Common myeloid progenitor, CD34-positive (primary cell): ENCODE results near the gene ZNF343.
"Not testable (repeated sequence)": the region's sequence is repeated elsewhere in the genome, so short reads cannot be mapped to it uniquely, and the experiment has no call there.

Source experiments
- CTCF ChIA-PET: fragments of 350-600 bp; sonication (Branson Sonifier 250); formaldehyde crosslinking; loops from one replicate; lab custom pipeline; 2021; ENCODE audit warnings: antibody characterized with exemption; lab: Charles Lee
- POLR2A ChIA-PET: fragments of 350-600 bp; sonication (Branson Sonifier 250); formaldehyde crosslinking; loops from one replicate; lab custom pipeline; 2021; ENCODE audit warnings: antibody characterized with exemption; lab: Charles Lee
- DNase-seq, 3 donors: peaks; one replicate each; pipeline versions ENCODE4 v3.0.0 to v3.0.0-alpha.2; 2013
- H3K27ac ChIP-seq, 2 experiments: 1 replicate in 1 of 2; 2 replicates in 1 of 2; pipeline ENCODE4 v1.7.0; 2013; ENCODE audit warnings: inconsistent platforms in 2 of 2, low read length in 2 of 2, mild to moderate bottlenecking in 2 of 2, low read depth in 1 of 2, moderate library complexity in 1 of 2; ENCODE audit not compliant: severe bottlenecking in 2 of 2, insufficient read depth in 1 of 2, poor library complexity in 1 of 2
- H3K27me3 ChIP-seq, 5 experiments: replicated peaks in 2 of 5; 1 replicate in 3 of 5; 2 replicates in 2 of 5; pipeline versions ENCODE4 v1.6.1 to v1.7.0; 2013; ENCODE audit warnings: low read length in 4 of 5, mild to moderate bottlenecking in 2 of 5, moderate library complexity in 2 of 5, inconsistent platforms in 1 of 5; ENCODE audit not compliant: insufficient read depth in 5 of 5, control insufficient read depth in 4 of 5
- H3K36me3 ChIP-seq, 4 experiments: 1 replicate in 2 of 4; 2 replicates in 2 of 4; pipeline versions ENCODE4 v1.6.1 to v1.7.0; 2013; ENCODE audit warnings: low read length in 3 of 4, control low read depth in 1 of 4, mild to moderate bottlenecking in 1 of 4; ENCODE audit not compliant: control insufficient read depth in 4 of 4, insufficient read depth in 4 of 4
- H3K4me1 ChIP-seq, 4 experiments: 1 replicate in 3 of 4; 2 replicates in 1 of 4; pipeline versions ENCODE4 v1.6.1 to v1.7.1; 2013; ENCODE audit warnings: low read length in 3 of 4, mild to moderate bottlenecking in 3 of 4, control low read depth in 1 of 4, inconsistent platforms in 1 of 4, moderate library complexity in 1 of 4; ENCODE audit not compliant: control insufficient read depth in 4 of 4, insufficient read depth in 4 of 4; ENCODE audit errors: control extremely low read depth in 1 of 4
- H3K4me3 ChIP-seq, 7 experiments: 1 replicate in 4 of 7; 2 replicates in 3 of 7; pipeline versions ENCODE4 v1.5.1 to v1.7.0; 2013; ENCODE audit warnings: mild to moderate bottlenecking in 7 of 7, low read length in 6 of 7, moderate library complexity in 6 of 7, inconsistent platforms in 2 of 7, low read depth in 2 of 7, control low read depth in 1 of 7; ENCODE audit not compliant: insufficient read depth in 4 of 7, control insufficient read depth in 1 of 7; ENCODE audit errors: extremely low read depth in 1 of 7
- H3K9me3 ChIP-seq, 5 experiments: 1 replicate in 4 of 5; 2 replicates in 1 of 5; pipeline versions ENCODE4 v1.6.1 to v1.7.1; 2013; ENCODE audit warnings: low read length in 4 of 5, mild to moderate bottlenecking in 2 of 5, inconsistent platforms in 1 of 5, low read depth in 1 of 5, moderate library complexity in 1 of 5; ENCODE audit not compliant: control insufficient read depth in 4 of 5, insufficient read depth in 2 of 5; ENCODE audit errors: control extremely low read depth in 1 of 5
- WGBS: methylation state at CpG from one replicate; pipeline ENCODE4 v1.1.5; 2013; ENCODE audit not compliant: insufficient coverage; 5-methylcytosine and 5-hydroxymethylcytosine counted together

Gene ZNF343

DNA sequence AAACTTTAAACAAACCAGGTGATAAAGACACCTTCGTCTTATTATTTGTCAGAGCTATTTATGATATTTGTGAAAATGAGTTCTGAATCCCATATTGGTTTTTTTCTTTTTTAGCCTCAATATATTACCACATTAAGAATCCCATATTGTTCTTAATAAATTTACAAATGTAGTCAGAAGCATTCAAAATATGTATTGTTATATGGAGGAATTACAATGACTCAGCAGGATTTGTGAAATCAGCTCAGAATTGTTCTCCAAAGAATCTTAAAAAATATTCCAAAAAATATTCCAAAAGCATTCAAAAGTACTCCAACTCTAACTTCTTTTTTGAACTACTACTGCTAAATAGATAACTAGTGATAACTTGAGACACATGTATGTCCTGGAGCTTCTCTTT is 6.5 kb upstream of the ZNF343 start:
- peaks cover 0 to 4% (median 0%) of the 10 kb centered on the region in 5 experiments for H3K27me3 ChIP-seq
- no peaks in the 10 kb centered on the region for H3K9me3 ChIP-seq
- no CpG with 5 or more reads among the region's 1 CpG for WGBS
- no peaks in the 10 kb centered on the region for H3K4me1 ChIP-seq
- no peak for DNase-seq
- H3K27ac ChIP-seq, result no peak overlapping the region
- ChIA-PET CTCF (interaction anchor here (3.8 kb wide), 1 partner anchor 8 kb away, joined by 37 read pairs; no protein-coding TSS in a partner anchor), POLR2A (no interaction called here)
- H3K36me3 ChIP-seq, result no peaks in the 10 kb centered on the region
- no peak overlapping the region for H3K4me3 ChIP-seq

DNA sequence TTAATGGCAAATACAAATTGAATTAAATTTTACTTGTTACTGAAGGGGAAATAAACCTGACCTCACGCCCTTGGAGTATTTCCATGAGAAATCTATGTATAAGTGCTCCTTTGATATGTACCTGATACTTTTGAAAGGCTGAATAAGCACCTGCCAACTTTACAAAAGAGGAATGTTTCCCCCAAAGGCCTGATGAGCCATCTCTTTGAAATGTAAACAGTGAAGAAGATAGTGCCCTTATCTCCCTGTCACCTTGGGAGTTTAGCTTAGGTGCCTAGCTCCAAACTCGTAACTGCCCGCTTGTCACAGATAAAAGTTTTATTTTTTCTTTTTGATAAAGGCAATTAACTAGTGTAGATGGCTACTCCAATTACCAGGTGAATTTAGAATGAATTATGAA is 1.1 kb upstream of the ZNF343 start:
- no peaks in the 10 kb centered on the region for H3K27me3 ChIP-seq
- no peaks in the 10 kb centered on the region for H3K9me3 ChIP-seq
- WGBS, result no CpG with 5 or more reads among the region's 3 CpGs
- peak overlapping the region in 1 of 7 experiments; percentile 92 for H3K4me3 ChIP-seq
- no peak overlapping the region for H3K27ac ChIP-seq
- CTCF ChIA-PET, result interaction anchor here (1.2 to 1.8 kb wide), 2 partner anchors 11 to 12 kb away, joined by 4 read pairs; no protein-coding TSS in a partner anchor
- peaks cover 0 to 19% (median 16%) of the 10 kb centered on the region in 4 experiments for H3K4me1 ChIP-seq
- POLR2A ChIA-PET, result interaction anchor here (1.0 kb wide), 1 partner anchor 12 kb away, joined by 3 read pairs; no protein-coding TSS in a partner anchor
- H3K36me3 ChIP-seq, result no peaks in the 10 kb centered on the region
- no peak for DNase-seq

- DNase-seq, result no peak
- 60% methylated on average over 1 of the region's 9 CpGs for WGBS
- ChIA-PET POLR2A (interaction anchor here (1.0 kb wide), 1 partner anchor 12 kb away, joined by 3 read pairs; no protein-coding TSS in a partner anchor), CTCF (interaction anchor here (1.2 to 1.8 kb wide), 2 partner anchors 11 to 13 kb away, joined by 4 read pairs; no protein-coding TSS in a partner anchor)
- no peaks in the 10 kb centered on the region for H3K27me3 ChIP-seq
- peak overlapping the region in 1 of 2 experiments; percentile 86 for H3K27ac ChIP-seq
- no peaks in the 10 kb centered on the region for H3K36me3 ChIP-seq
- no peaks in the 10 kb centered on the region for H3K9me3 ChIP-seq
- H3K4me3 ChIP-seq, result peak overlapping the region in 6 of 7 experiments; percentile 78 to 96 (median 91)
- peaks cover 0 to 19% (median 16%) of the 10 kb centered on the region in 4 experiments for H3K4me1 ChIP-seq
Observed at GRCh38 chr20:2509468-2509781, 710 bp upstream of the ZNF343 start.

DNA sequence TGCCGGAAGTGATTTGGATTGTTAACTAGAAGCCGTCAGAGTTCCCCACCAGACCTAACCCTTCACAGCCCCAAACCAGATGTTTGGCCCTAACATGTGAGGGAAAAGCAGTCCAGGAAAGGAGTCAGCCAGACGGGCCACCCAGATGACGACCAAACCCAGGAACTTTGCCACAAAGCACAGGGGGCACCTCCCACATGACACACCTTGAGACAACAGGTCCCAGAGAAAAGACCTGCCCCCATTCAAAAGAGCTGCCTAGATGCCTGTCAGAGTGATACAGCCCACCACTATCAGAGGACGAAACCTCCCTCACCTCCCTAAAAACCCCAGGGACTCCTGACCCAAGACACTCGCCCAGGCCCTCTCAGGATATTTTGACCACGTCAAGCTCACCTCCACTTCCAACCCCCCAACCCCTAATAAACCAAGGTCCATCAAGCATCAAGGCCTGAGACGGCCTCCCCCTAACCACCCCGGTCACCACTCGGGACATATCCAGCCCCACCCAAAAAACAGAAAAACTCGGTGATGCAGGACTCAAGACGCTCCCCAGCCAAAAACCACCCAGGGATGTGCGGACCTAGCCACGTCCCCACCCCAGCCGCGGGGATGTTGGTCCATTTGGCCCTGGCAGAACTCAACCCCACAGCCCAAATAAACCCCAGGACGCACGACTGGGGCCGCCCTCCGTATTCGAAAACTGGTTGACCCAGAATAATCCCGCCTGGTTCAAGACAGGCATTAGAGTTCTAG is 662 bp downstream of the ZNF343 start:
- 6% methylated on average over 9 of the region's 22 CpGs for WGBS
- peak in 1 of 3 donors; percentile 15 for DNase-seq
- CTCF ChIA-PET, result interaction anchor here (0.7 to 2.6 kb wide), 3 partner anchors 12 to 16 kb away, joined by 4 to 14 read pairs (median 4); no protein-coding TSS in a partner anchor
- Histone ChIP-seq H3K36me3 (no peaks in the 10 kb centered on the region), H3K27me3 (no peaks in the 10 kb centered on the region), H3K9me3 (no peaks in the 10 kb centered on the region), H3K4me3 (peak overlapping the region; percentile 44 to 96 (median 90)), H3K4me1 (peaks cover 0 to 19% (median 16%) of the 10 kb centered on the region in 4 experiments), H3K27ac (peak overlapping the region in 1 of 2 experiments; percentile 86)
- POLR2A ChIA-PET, result interaction anchor here (0.9 kb wide), 1 partner anchor 38 kb away, joined by 6 read pairs; no protein-coding TSS in a partner anchor

- 100% methylated on average over 4 of the region's 5 CpGs for WGBS
- H3K4me1 ChIP-seq, result peaks cover 0 to 19% (median 16%) of the 10 kb centered on the region in 4 experiments
- no peaks in the 10 kb centered on the region for H3K9me3 ChIP-seq
- H3K27ac ChIP-seq, result no peak overlapping the region
- H3K27me3 ChIP-seq, result no peaks in the 10 kb centered on the region
- ChIA-PET POLR2A (no interaction called here), CTCF (interaction anchor here (0.7 to 2.6 kb wide), 3 partner anchors 12 to 17 kb away, joined by 4 to 14 read pairs (median 4); no protein-coding TSS in a partner anchor)
- DNase-seq, result peak in 2 of 3 donors; percentile 22 to 42
- H3K4me3 ChIP-seq, result peak overlapping the region in 1 of 7 experiments; percentile 92
- no peaks in the 10 kb centered on the region for H3K36me3 ChIP-seq
Observed at GRCh38 chr20:2507464-2507863, 1.3 kb downstream of the ZNF343 start.

- H3K4me3 ChIP-seq, H3K27me3 ChIP-seq, H3K36me3 ChIP-seq, H3K9me3 ChIP-seq, DNase-seq, H3K27ac ChIP-seq, POLR2A ChIA-PET, CTCF ChIA-PET: not testable (repeated sequence)
- peaks cover 0 to 19% (median 16%) of the 10 kb centered on the region in 4 experiments for H3K4me1 ChIP-seq
- 100% methylated on average over 2 of the region's 5 CpGs for WGBS
Observed at GRCh38 chr20:2506426-2506825, 2.3 kb downstream of the ZNF343 start.

DNA sequence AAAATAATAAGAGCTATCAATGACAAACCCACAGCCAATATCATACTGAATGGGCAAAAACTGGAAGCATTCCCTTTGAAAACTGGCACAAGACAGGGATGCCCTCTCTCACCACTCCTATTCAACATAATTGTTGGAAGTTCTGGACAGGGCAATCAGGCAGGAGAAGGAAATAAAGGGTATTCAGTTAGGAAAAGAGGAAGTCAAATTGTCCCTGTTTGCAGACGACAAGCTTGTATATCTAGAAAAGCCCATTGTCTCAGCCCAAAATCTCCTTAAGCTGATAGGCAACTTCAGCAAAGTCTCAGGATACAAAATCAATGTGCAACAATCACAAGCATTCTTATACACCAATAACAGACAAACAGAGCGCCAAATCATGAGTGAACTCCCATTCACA is 3.9 kb downstream of the ZNF343 start:
- H3K9me3 ChIP-seq, H3K4me3 ChIP-seq, DNase-seq, H3K27me3 ChIP-seq, H3K27ac ChIP-seq, POLR2A ChIA-PET: not testable (repeated sequence)
- CTCF ChIA-PET, result interaction anchor here (1.7 kb wide), 1 partner anchor 11 kb away, joined by 4 read pairs; no protein-coding TSS in a partner anchor
- H3K36me3 ChIP-seq, result peaks cover 3 to 10% (median 6%) of the 10 kb centered on the region in 4 experiments
- H3K4me1 ChIP-seq, result peaks cover 0 to 19% (median 16%) of the 10 kb centered on the region in 4 experiments
- WGBS, result 20% methylated on average over 1 of the region's 2 CpGs
